Measurements from ENCODE around the gene CACNB2.

Gene CACNB2

GRCh38 chr10:18539335-18539734 lies 399.1 kb downstream of the CACNB2 start:
- no peaks in the 10 kb centered on the region for H3K79me2 ChIP-seq (ENCODE audit: control insufficient read depth, insufficient read depth, low read length, unreplicated experiment)
- H3K4me1 ChIP-seq (ENCODE audit: control insufficient read depth, insufficient read depth, low read length, unreplicated experiment), result no peaks in the 10 kb centered on the region
- H2AFZ ChIP-seq (ENCODE audit: low read length, unreplicated experiment), result no peak overlapping the region
- H3K27ac ChIP-seq (ENCODE audit: low read depth, low read length), result no peak overlapping the region
- peaks cover 10% of the 10 kb centered on the region for H3K36me3 ChIP-seq (ENCODE audit: insufficient read depth, low read length)
- H3K27me3 ChIP-seq (ENCODE audit: insufficient read depth, low read length), result no peaks in the 10 kb centered on the region
- H3K4me3 ChIP-seq (ENCODE audit: low read depth, low read length), result no peak overlapping the region

- Histone ChIP-seq H3K4me1 (ENCODE audit: control insufficient read depth, insufficient read depth, low read length, unreplicated experiment) (no peaks in the 10 kb centered on the region), H3K27me3 (ENCODE audit: insufficient read depth, low read length) (no peaks in the 10 kb centered on the region), H3K36me3 (ENCODE audit: insufficient read depth, low read length) (peaks cover 7% of the 10 kb centered on the region), H3K4me3 (ENCODE audit: low read depth, low read length) (no peak overlapping the region), H3K27ac (ENCODE audit: low read depth, low read length) (no peak overlapping the region), H3K79me2 (ENCODE audit: control insufficient read depth, insufficient read depth, low read length, unreplicated experiment) (no peaks in the 10 kb centered on the region), H2AFZ (ENCODE audit: low read length, unreplicated experiment) (no peak overlapping the region)
Measured at GRCh38 chr10:18540195-18540594, 400.0 kb downstream of the CACNB2 start.

GRCh38 chr10:18542832-18543231 lies 402.6 kb downstream of the CACNB2 start:
- peaks cover 7% of the 10 kb centered on the region for H3K36me3 ChIP-seq (ENCODE audit: insufficient read depth, low read length)
- H3K79me2 ChIP-seq (ENCODE audit: control insufficient read depth, insufficient read depth, low read length, unreplicated experiment), result no peaks in the 10 kb centered on the region
- no peak overlapping the region for H2AFZ ChIP-seq (ENCODE audit: low read length, unreplicated experiment)
- H3K4me3 ChIP-seq (ENCODE audit: low read depth, low read length), result no peak overlapping the region
- no peaks in the 10 kb centered on the region for H3K4me1 ChIP-seq (ENCODE audit: control insufficient read depth, insufficient read depth, low read length, unreplicated experiment)
- H3K27ac ChIP-seq (ENCODE audit: low read depth, low read length), result no peak overlapping the region
- H3K27me3 ChIP-seq (ENCODE audit: insufficient read depth, low read length), result no peaks in the 10 kb centered on the region

- H3K27me3 ChIP-seq (ENCODE audit: insufficient read depth, low read length), result no peaks in the 10 kb centered on the region
Measured at GRCh38 chr10:18545621-18546305, 405.5 kb downstream of the CACNB2 start.

GRCh38 chr10:18549105-18549504 lies 408.9 kb downstream of the CACNB2 start:
- H3K4me1 ChIP-seq (ENCODE audit: control insufficient read depth, insufficient read depth, low read length, unreplicated experiment), result no peaks in the 10 kb centered on the region
- no peak overlapping the region for H3K4me3 ChIP-seq (ENCODE audit: low read depth, low read length)
- no peak overlapping the region for H2AFZ ChIP-seq (ENCODE audit: low read length, unreplicated experiment)
- no peaks in the 10 kb centered on the region for H3K79me2 ChIP-seq (ENCODE audit: control insufficient read depth, insufficient read depth, low read length, unreplicated experiment)
- H3K36me3 ChIP-seq (ENCODE audit: insufficient read depth, low read length), result no peaks in the 10 kb centered on the region; the same call in 1 of the 2 replicates
- H3K27me3 ChIP-seq (ENCODE audit: insufficient read depth, low read length), result no peaks in the 10 kb centered on the region
- H3K27ac ChIP-seq (ENCODE audit: low read depth, low read length), result no peak overlapping the region

More at GRCh38 chr10:18545621-18546305, 405.5 kb downstream of the CACNB2 start:
- Histone ChIP-seq H3K36me3 (ENCODE audit: insufficient read depth, low read length) (peaks cover under 1% of the 10 kb centered on the region), H2AFZ (ENCODE audit: low read length, unreplicated experiment) (no peak overlapping the region), H3K4me3 (ENCODE audit: low read depth, low read length) (no peak overlapping the region), H3K4me1 (ENCODE audit: control insufficient read depth, insufficient read depth, low read length, unreplicated experiment) (no peaks in the 10 kb centered on the region), H3K27ac (ENCODE audit: low read depth, low read length) (no peak overlapping the region), H3K79me2 (ENCODE audit: control insufficient read depth, insufficient read depth, low read length, unreplicated experiment) (no peaks in the 10 kb centered on the region)

GRCh38 chr10:18551473-18551872 lies 411.2 kb downstream of the CACNB2 start:
- H3K4me3 ChIP-seq (ENCODE audit: low read depth, low read length), result no peak overlapping the region
- H3K27me3 ChIP-seq (ENCODE audit: insufficient read depth, low read length), result no peaks in the 10 kb centered on the region
- no peak overlapping the region for H3K27ac ChIP-seq (ENCODE audit: low read depth, low read length)
- no peak overlapping the region for H2AFZ ChIP-seq (ENCODE audit: low read length, unreplicated experiment)
- H3K4me1 ChIP-seq (ENCODE audit: control insufficient read depth, insufficient read depth, low read length, unreplicated experiment), result no peaks in the 10 kb centered on the region
- H3K36me3 ChIP-seq (ENCODE audit: insufficient read depth, low read length), result peaks cover 16% of the 10 kb centered on the region
- H3K79me2 ChIP-seq (ENCODE audit: control insufficient read depth, insufficient read depth, low read length, unreplicated experiment), result no peaks in the 10 kb centered on the region

GRCh38 chr10:18554479-18554878 lies 414.3 kb downstream of the CACNB2 start:
- H3K79me2 ChIP-seq (ENCODE audit: control insufficient read depth, insufficient read depth, low read length, unreplicated experiment), result no peaks in the 10 kb centered on the region
- H3K27me3 ChIP-seq (ENCODE audit: insufficient read depth, low read length), result no peaks in the 10 kb centered on the region
- no peak overlapping the region for H3K27ac ChIP-seq (ENCODE audit: low read depth, low read length)
- no peaks in the 10 kb centered on the region for H3K4me1 ChIP-seq (ENCODE audit: control insufficient read depth, insufficient read depth, low read length, unreplicated experiment)
- no peak overlapping the region for H2AFZ ChIP-seq (ENCODE audit: low read length, unreplicated experiment)
- peaks cover 16% of the 10 kb centered on the region for H3K36me3 ChIP-seq (ENCODE audit: insufficient read depth, low read length)
- no peak overlapping the region for H3K4me3 ChIP-seq (ENCODE audit: low read depth, low read length)

- Histone ChIP-seq H3K27ac (ENCODE audit: low read depth, low read length) (no peak overlapping the region), H3K27me3 (ENCODE audit: insufficient read depth, low read length) (no peaks in the 10 kb centered on the region), H3K36me3 (ENCODE audit: insufficient read depth, low read length) (peaks cover 21% of the 10 kb centered on the region), H3K79me2 (ENCODE audit: control insufficient read depth, insufficient read depth, low read length, unreplicated experiment) (no peaks in the 10 kb centered on the region), H2AFZ (ENCODE audit: low read length, unreplicated experiment) (no peak overlapping the region), H3K4me1 (ENCODE audit: control insufficient read depth, insufficient read depth, low read length, unreplicated experiment) (no peaks in the 10 kb centered on the region), H3K4me3 (ENCODE audit: low read depth, low read length) (no peak overlapping the region)
Measured at GRCh38 chr10:18556522-18557147, 416.4 kb downstream of the CACNB2 start.

DNA sequence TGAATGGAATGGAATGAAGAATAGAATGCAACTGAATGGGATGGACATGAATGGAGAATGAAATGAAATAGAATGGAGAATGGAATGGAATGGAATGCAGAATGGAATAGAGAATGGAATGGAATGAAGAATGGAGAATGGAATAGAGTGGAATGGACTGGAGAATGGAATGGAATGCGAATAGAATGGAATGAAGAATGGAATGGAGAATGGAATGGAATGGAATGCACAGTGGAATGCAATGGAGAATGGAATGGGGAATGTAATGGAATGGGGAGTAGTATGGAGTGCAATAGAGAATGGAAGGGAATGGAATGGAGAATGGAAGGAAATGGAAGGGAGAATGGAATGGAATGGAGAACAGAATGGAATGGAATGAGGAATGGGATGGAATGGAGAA lies 417.7 kb downstream of the CACNB2 start:
- H3K36me3 ChIP-seq (ENCODE audit: insufficient read depth, low read length), result peaks cover 21% of the 10 kb centered on the region
- H3K27ac ChIP-seq (ENCODE audit: low read depth, low read length), result no peak overlapping the region

DNA sequence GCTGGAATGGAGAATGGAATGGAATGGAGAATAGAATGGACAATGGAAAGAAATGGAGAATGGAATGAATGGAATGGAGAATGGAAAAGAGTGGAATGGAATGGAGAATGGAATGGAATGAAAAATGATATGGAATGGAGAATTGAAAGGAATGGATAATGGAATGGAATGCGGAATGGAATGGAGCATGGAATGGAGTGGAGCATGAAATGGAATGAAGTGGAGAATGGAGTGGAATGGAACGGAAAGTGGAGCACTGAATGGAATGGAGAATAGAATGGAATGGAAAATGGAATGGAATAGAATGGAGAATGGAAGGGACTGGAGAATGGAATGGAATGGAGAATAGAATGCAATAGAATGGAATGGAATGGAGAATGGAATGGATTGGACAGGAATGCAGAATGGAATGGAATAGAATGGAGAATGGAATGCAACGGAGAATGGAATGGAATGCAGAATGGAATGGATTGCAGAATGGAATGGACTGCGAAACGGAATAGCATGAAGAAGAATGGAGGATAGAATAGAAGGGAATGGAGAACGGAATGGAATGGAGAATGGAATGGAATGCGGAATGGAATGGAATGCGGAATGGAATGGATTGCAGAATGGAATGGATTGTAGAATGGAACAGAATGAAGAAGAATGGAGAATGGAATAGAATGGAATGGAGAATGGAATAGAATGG lies 421.8 kb downstream of the CACNB2 start:
- H3K79me2 ChIP-seq (ENCODE audit: control insufficient read depth, insufficient read depth, low read length, unreplicated experiment), result no peaks in the 10 kb centered on the region
- H2AFZ ChIP-seq (ENCODE audit: low read length, unreplicated experiment), result no peak overlapping the region
- H3K4me1 ChIP-seq (ENCODE audit: control insufficient read depth, insufficient read depth, low read length, unreplicated experiment), result no peaks in the 10 kb centered on the region
- no peak overlapping the region for H3K4me3 ChIP-seq (ENCODE audit: low read depth, low read length)
- 0 out of 2 replicates have a peak, but pooled peaks cover 4% of the 10 kb centered on the region for H3K36me3 ChIP-seq (ENCODE audit: insufficient read depth, low read length)
- H3K27ac ChIP-seq (ENCODE audit: low read depth, low read length), result no peak overlapping the region
- no peaks in the 10 kb centered on the region for H3K27me3 ChIP-seq (ENCODE audit: insufficient read depth, low read length)

More for the DNA sequence above, 417.7 kb downstream of the CACNB2 start:
- Histone ChIP-seq H3K79me2 (ENCODE audit: control insufficient read depth, insufficient read depth, low read length, unreplicated experiment) (no peaks in the 10 kb centered on the region), H2AFZ (ENCODE audit: low read length, unreplicated experiment) (no peak overlapping the region), H3K27me3 (ENCODE audit: insufficient read depth, low read length) (no peaks in the 10 kb centered on the region), H3K4me3 (ENCODE audit: low read depth, low read length) (no peak overlapping the region), H3K4me1 (ENCODE audit: control insufficient read depth, insufficient read depth, low read length, unreplicated experiment) (no peaks in the 10 kb centered on the region)
